Dendritic cell treated with granulocyte-macrophage colony-stimulating factor and Interleukin-4, amounts not matched to agents 40 ng/mL and 50 ng/mL, for 4 days (primary cell): ENCODE data around the gene IGSF9.

ENCODE experiments used
- H3K27ac Mint-ChIP-seq: one replicate; pipeline ENCODE4 v1.8.0; 2022; ENCODE audit warnings: mild to moderate bottlenecking, mixed read lengths
- H3K27me3 Mint-ChIP-seq: one replicate; pipeline ENCODE4 v1.8.0; 2022; ENCODE audit warnings: mild to moderate bottlenecking, mixed read lengths
- H3K36me3 Mint-ChIP-seq: one replicate; pipeline ENCODE4 v1.8.0; 2022; ENCODE audit warnings: low read depth, mixed read lengths
- H3K4me1 Mint-ChIP-seq: one replicate; pipeline ENCODE4 v1.8.0; 2022; ENCODE audit warnings: low read depth, mixed read lengths
- H3K4me3 Mint-ChIP-seq: one replicate; pipeline ENCODE4 v1.8.0; 2022; ENCODE audit warnings: mild to moderate bottlenecking, moderate library complexity, mixed read lengths
- H3K9me3 Mint-ChIP-seq: one replicate; pipeline ENCODE4 v1.8.0; 2022; ENCODE audit warnings: mixed read lengths
- intact Hi-C: fragments of 100-400 bp; cut with micrococcal nuclease; formaldehyde crosslinking; loops from one replicate; pipeline ENCODE4 v1.15.0; 2022

Gene IGSF9, protein sequence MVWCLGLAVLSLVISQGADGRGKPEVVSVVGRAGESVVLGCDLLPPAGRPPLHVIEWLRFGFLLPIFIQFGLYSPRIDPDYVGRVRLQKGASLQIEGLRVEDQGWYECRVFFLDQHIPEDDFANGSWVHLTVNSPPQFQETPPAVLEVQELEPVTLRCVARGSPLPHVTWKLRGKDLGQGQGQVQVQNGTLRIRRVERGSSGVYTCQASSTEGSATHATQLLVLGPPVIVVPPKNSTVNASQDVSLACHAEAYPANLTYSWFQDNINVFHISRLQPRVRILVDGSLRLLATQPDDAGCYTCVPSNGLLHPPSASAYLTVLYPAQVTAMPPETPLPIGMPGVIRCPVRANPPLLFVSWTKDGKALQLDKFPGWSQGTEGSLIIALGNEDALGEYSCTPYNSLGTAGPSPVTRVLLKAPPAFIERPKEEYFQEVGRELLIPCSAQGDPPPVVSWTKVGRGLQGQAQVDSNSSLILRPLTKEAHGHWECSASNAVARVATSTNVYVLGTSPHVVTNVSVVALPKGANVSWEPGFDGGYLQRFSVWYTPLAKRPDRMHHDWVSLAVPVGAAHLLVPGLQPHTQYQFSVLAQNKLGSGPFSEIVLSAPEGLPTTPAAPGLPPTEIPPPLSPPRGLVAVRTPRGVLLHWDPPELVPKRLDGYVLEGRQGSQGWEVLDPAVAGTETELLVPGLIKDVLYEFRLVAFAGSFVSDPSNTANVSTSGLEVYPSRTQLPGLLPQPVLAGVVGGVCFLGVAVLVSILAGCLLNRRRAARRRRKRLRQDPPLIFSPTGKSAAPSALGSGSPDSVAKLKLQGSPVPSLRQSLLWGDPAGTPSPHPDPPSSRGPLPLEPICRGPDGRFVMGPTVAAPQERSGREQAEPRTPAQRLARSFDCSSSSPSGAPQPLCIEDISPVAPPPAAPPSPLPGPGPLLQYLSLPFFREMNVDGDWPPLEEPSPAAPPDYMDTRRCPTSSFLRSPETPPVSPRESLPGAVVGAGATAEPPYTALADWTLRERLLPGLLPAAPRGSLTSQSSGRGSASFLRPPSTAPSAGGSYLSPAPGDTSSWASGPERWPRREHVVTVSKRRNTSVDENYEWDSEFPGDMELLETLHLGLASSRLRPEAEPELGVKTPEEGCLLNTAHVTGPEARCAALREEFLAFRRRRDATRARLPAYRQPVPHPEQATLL

GRCh38 chr1:159945483-159946241 lies at the start of gene IGSF9:
TSS of gene IGSF9 (minus strand) at chr1:159945613. CDS start at chr1:159943454, 2,159 bp downstream.
- peak within 1 kb of the TSS; percentile 67 for H3K4me3 Mint-ChIP-seq
- H3K27me3 Mint-ChIP-seq = peaks cover 23% of the 10 kb centered on the region
- H3K9me3 Mint-ChIP-seq = no peaks in the 10 kb centered on the region
- H3K4me1 Mint-ChIP-seq = peaks cover 81% of the 10 kb centered on the region
- H3K27ac Mint-ChIP-seq = peak within 1 kb of the TSS; percentile 3
- intact Hi-C loops = no loop called here
- no peaks in the 10 kb centered on the region for H3K36me3 Mint-ChIP-seq

GRCh38 chr1:159994896-159995295 lies 49.5 kb upstream of the IGSF9 start:
- intact Hi-C loops = no loop called here

GRCh38 chr1:159993911-159994310 lies 48.5 kb upstream of the IGSF9 start:
- Mint-ChIP-seq H3K9me3 (no peaks in the 10 kb centered on the region), H3K36me3 (no peaks in the 10 kb centered on the region), H3K27me3 (peaks cover 12% of the 10 kb centered on the region), H3K4me3 (no peak overlapping the region), H3K27ac (no peak overlapping the region), H3K4me1 (peaks cover 5% of the 10 kb centered on the region)
- intact Hi-C loops = no loop called here

More at GRCh38 chr1:159994896-159995295, 49.5 kb upstream of the IGSF9 start:
- peaks cover 5% of the 10 kb centered on the region for H3K4me1 Mint-ChIP-seq
- no peak overlapping the region for H3K4me3 Mint-ChIP-seq
- peaks cover 15% of the 10 kb centered on the region for H3K27me3 Mint-ChIP-seq
- no peaks in the 10 kb centered on the region for H3K9me3 Mint-ChIP-seq
- no peak overlapping the region for H3K27ac Mint-ChIP-seq
- no peaks in the 10 kb centered on the region for H3K36me3 Mint-ChIP-seq

- Mint-ChIP-seq H3K4me3 (no peak overlapping the region), H3K27me3 (peaks cover 6% of the 10 kb centered on the region), H3K4me1 (peaks cover 5% of the 10 kb centered on the region), H3K36me3 (no peaks in the 10 kb centered on the region), H3K9me3 (no peaks in the 10 kb centered on the region), H3K27ac (no peak overlapping the region)
- intact Hi-C loops = no loop called here
These were observed 46.7 kb upstream of the IGSF9 start for GRCh38 chr1:159992161-159992560.

DNA sequence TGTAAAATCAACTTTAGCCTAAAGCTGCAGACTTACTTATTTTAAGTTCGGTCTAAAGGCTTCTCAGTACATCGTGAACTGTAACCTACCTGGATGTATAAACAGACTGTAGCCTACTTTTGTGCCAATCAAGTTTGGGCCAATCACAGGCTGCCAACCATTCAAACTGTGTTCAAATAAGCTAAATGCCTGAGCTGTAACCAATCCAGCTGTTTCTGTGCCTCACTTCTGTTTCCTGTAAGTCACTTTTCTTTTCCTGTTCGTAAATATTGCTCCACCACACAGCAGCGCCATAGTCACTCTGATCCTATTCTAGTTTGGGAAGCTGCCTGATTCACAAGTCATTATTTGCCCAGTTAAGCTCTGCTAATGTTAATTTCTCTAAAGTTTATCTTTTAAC lies 46.1 kb upstream of the IGSF9 start:
- H3K4me1 Mint-ChIP-seq = peaks cover 5% of the 10 kb centered on the region
- no peaks in the 10 kb centered on the region for H3K9me3 Mint-ChIP-seq
- peaks cover 5% of the 10 kb centered on the region for H3K27me3 Mint-ChIP-seq
- intact Hi-C loops = no loop called here
- no peak overlapping the region for H3K27ac Mint-ChIP-seq
- no peak overlapping the region for H3K4me3 Mint-ChIP-seq
- no peaks in the 10 kb centered on the region for H3K36me3 Mint-ChIP-seq

DNA sequence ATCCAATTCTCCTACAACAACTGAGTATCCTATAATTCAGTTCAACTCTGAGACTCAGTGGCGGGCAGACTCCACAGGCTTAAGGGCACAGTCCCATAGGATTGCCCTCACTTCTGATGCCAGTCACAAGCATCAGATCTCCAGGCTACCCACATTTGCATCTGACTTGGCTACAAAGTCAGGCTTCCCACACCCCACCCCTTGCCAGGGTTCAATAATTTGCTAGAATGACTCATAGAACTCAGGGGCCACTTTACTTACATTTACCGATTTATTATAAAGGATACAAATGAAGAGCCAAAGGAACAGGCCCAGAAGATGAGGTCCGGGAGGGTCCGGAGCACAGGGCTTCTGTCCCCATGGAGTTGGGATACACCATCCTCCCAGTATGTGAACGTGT lies 44.6 kb upstream of the IGSF9 start:
- Mint-ChIP-seq H3K36me3 (no peaks in the 10 kb centered on the region), H3K4me1 (peaks cover 5% of the 10 kb centered on the region), H3K9me3 (no peaks in the 10 kb centered on the region), H3K27ac (no peak overlapping the region), H3K27me3 (peaks cover 3% of the 10 kb centered on the region), H3K4me3 (no peak overlapping the region)
- intact Hi-C loops = no loop called here

DNA sequence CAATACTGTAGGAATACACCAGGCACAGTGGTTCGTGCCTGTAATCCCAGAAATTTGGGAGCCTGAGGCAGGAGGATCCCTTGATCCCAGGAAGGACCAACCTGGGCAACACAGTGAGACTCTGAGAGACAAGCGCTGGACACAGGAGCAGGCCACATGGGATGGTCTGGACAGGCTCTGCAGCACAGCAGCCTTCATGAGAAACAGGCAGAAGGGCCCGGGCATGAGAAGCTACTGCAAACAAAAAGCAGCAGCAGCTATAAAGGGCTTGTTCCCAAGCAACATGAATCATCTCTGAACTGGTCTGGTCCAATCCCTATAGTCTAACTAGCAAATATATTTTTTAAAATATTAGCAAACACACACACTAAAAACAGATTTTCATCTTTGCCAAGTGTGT lies 44.2 kb upstream of the IGSF9 start:
- intact Hi-C loops = no loop called here
- peaks cover 5% of the 10 kb centered on the region for H3K4me1 Mint-ChIP-seq
- no peak overlapping the region for H3K4me3 Mint-ChIP-seq
- H3K9me3 Mint-ChIP-seq = no peaks in the 10 kb centered on the region
- peaks cover 4% of the 10 kb centered on the region for H3K27me3 Mint-ChIP-seq
- no peak overlapping the region for H3K27ac Mint-ChIP-seq
- H3K36me3 Mint-ChIP-seq = no peaks in the 10 kb centered on the region

- Mint-ChIP-seq H3K27me3 (peaks cover 10% of the 10 kb centered on the region), H3K27ac (no peak overlapping the region), H3K36me3 (no peaks in the 10 kb centered on the region), H3K9me3 (no peaks in the 10 kb centered on the region), H3K4me1 (peaks cover 5% of the 10 kb centered on the region), H3K4me3 (no peak overlapping the region)
- intact Hi-C loops = no loop called here
These were observed 42.6 kb upstream of the IGSF9 start for GRCh38 chr1:159988006-159988405.

GRCh38 chr1:159987186-159987585 lies 41.8 kb upstream of the IGSF9 start:
- intact Hi-C loops = no loop called here
- Mint-ChIP-seq H3K27me3 (peaks cover 11% of the 10 kb centered on the region), H3K4me3 (no peak overlapping the region), H3K36me3 (no peaks in the 10 kb centered on the region), H3K4me1 (peaks cover 9% of the 10 kb centered on the region), H3K9me3 (no peaks in the 10 kb centered on the region), H3K27ac (no peak overlapping the region)

- no peak overlapping the region for H3K4me3 Mint-ChIP-seq
- H3K27me3 Mint-ChIP-seq = peaks cover 13% of the 10 kb centered on the region
- intact Hi-C loops = no loop called here
- no peaks in the 10 kb centered on the region for H3K36me3 Mint-ChIP-seq
- H3K4me1 Mint-ChIP-seq = peaks cover 8% of the 10 kb centered on the region
- H3K27ac Mint-ChIP-seq = no peak overlapping the region
- H3K9me3 Mint-ChIP-seq = no peaks in the 10 kb centered on the region
These were observed 41.1 kb upstream of the IGSF9 start for GRCh38 chr1:159986531-159986930.

- H3K4me1 Mint-ChIP-seq = peaks cover 5% of the 10 kb centered on the region
- no peaks in the 10 kb centered on the region for H3K9me3 Mint-ChIP-seq
- intact Hi-C loops = no loop called here
- peaks cover 13% of the 10 kb centered on the region for H3K27me3 Mint-ChIP-seq
- no peak overlapping the region for H3K4me3 Mint-ChIP-seq
- no peak overlapping the region for H3K27ac Mint-ChIP-seq
- no peaks in the 10 kb centered on the region for H3K36me3 Mint-ChIP-seq
These were observed 40.7 kb upstream of the IGSF9 start for GRCh38 chr1:159986093-159986492.

- H3K4me1 Mint-ChIP-seq = peaks cover 5% of the 10 kb centered on the region
- no peaks in the 10 kb centered on the region for H3K36me3 Mint-ChIP-seq
- H3K27me3 Mint-ChIP-seq = peaks cover 16% of the 10 kb centered on the region
- H3K4me3 Mint-ChIP-seq = no peak overlapping the region
- H3K9me3 Mint-ChIP-seq = no peaks in the 10 kb centered on the region
- intact Hi-C loops = no loop called here
- H3K27ac Mint-ChIP-seq = no peak overlapping the region
These were observed 40.1 kb upstream of the IGSF9 start for GRCh38 chr1:159985473-159985872.

DNA sequence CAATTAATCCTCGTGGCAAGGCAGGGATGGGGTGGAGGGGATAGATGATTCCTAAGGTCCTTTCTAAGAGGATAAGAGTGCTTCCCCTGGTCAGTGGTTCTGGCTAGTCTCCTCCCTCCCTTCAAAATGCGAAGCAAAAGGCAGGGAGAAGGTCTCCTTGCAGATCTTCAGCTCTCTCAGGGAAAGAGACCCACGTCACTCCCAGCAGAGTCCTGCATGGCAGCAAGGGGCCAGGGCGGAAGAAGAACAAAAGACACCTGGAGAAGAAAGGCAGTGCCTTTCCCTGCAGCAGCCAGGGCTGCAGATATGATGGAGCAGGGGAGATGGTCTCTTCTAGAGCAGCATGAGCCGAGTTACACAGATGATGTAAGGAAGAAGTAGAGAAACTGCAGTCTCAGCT lies 38.3 kb upstream of the IGSF9 start:
- Mint-ChIP-seq H3K27ac (no peak overlapping the region), H3K9me3 (no peaks in the 10 kb centered on the region), H3K27me3 (peaks cover 26% of the 10 kb centered on the region), H3K36me3 (no peaks in the 10 kb centered on the region), H3K4me3 (no peak overlapping the region), H3K4me1 (peaks cover 5% of the 10 kb centered on the region)
- intact Hi-C loops = no loop called here
